ENCODE measurements around the gene LYRM4. TPM values are rescaled to one million over a fixed set of nuclear protein-coding genes. Genes with fewer than 3 reads are reported as not detected.
A peak's percentile ranks its signal among the peaks of the same experiment; 100 is the strongest.

The LYRM4 gene
- total RNA-seq, 1 donor = 16.6 TPM

- Histone ChIP-seq H3K9me3 (ENCODE audit: low read depth, low read length) (no peaks in the 10 kb centered on the region), H4K20me1 (ENCODE audit: insufficient read depth, low read length) (no peaks in the 10 kb centered on the region), H3K36me3 (ENCODE audit: insufficient read depth, low read length) (no peaks in the 10 kb centered on the region), H3K4me1 (ENCODE audit: insufficient read depth, low read length) (peaks cover 7% of the 10 kb centered on the region), H3K4me2 (ENCODE audit: insufficient read depth, low read length) (no peak overlapping the region), H3K4me3 (ENCODE audit: insufficient read depth, low read length) (no peak overlapping the region), H3K27ac (ENCODE audit: low read depth, low read length) (no peak overlapping the region), H3K79me2 (ENCODE audit: insufficient read depth, low read length) (no peaks in the 10 kb centered on the region), H3K27me3 (ENCODE audit: insufficient read depth, low read length) (no peaks in the 10 kb centered on the region), H2AFZ (ENCODE audit: low read length) (no peak overlapping the region)
- TF ChIP-seq CTCF (IDR thresholded peaks at IDR 0.05; ENCODE audit: extremely low read depth, low read depth, low read length) = no peak
- no peak for DNase-seq (ENCODE audit: insufficient read length, low spot score, missing footprints)
Measured at GRCh38 chr6:5120011-5120410, 140.7 kb downstream of the LYRM4 start.

DNA sequence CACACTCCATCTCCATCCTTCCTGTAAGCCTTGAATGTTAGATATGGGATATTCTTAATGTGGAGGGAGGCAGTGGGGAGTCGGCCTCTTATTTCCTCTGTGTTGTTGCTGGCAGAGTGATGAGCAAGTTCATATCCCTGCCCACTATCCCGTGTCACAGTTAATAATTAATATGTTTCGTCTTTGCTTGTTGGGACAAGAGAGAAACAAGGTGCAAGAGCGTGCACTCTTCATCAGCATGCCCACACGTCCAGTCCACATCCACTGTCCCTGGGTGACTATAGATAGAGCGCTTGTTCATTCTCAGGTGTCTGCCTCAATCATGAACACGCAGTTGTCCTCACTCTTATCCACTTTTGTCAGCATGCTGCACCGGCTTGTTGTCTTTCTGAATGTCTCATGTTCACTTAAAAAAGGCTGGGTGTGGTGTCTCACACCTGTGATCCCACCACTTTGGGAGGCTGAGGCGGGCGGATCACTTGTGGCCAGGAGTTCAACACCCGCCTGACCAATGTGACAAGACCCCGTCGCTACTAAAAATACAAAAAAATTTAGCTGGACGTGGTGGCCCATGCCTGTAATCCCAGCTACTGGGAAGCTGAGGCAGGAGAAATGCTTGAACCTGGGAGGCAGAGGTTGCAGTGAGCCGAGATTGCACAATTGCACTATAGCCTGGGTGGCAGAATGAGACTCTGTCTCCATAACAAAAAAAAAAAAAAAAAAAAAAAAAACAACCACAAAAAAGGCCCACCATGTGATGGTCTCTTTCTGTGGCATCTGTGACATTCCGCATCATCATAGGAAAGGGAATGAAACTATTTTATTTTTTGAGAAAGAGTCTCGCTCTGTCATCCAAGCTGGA lies 141.4 kb downstream of the LYRM4 start:
- H4K20me1 ChIP-seq (ENCODE audit: insufficient read depth, low read length) = no peaks in the 10 kb centered on the region
- TF ChIP-seq CTCF (IDR thresholded peaks at IDR 0.05; ENCODE audit: extremely low read depth, low read depth, low read length) = no peak
- no peaks in the 10 kb centered on the region for H3K9me3 ChIP-seq (ENCODE audit: low read depth, low read length)
- no peaks in the 10 kb centered on the region for H3K36me3 ChIP-seq (ENCODE audit: insufficient read depth, low read length)
- no peak overlapping the region for H3K4me2 ChIP-seq (ENCODE audit: insufficient read depth, low read length)
- H3K79me2 ChIP-seq (ENCODE audit: insufficient read depth, low read length) = no peaks in the 10 kb centered on the region
- no peak for DNase-seq (ENCODE audit: insufficient read length, low spot score, missing footprints)
- no peak overlapping the region for H3K27ac ChIP-seq (ENCODE audit: low read depth, low read length)
- no peaks in the 10 kb centered on the region for H3K27me3 ChIP-seq (ENCODE audit: insufficient read depth, low read length)
- H2AFZ ChIP-seq (ENCODE audit: low read length) = no peak overlapping the region
- no peaks in the 10 kb centered on the region for H3K4me1 ChIP-seq (ENCODE audit: insufficient read depth, low read length)
- no peak overlapping the region for H3K4me3 ChIP-seq (ENCODE audit: insufficient read depth, low read length)

GRCh38 chr6:5116243-5116991 lies 144.3 kb downstream of the LYRM4 start:
- Histone ChIP-seq H3K27me3 (ENCODE audit: insufficient read depth, low read length) (no peaks in the 10 kb centered on the region), H3K79me2 (ENCODE audit: insufficient read depth, low read length) (no peaks in the 10 kb centered on the region), H2AFZ (ENCODE audit: low read length) (no peak overlapping the region), H3K9me3 (ENCODE audit: low read depth, low read length) (no peaks in the 10 kb centered on the region), H3K27ac (ENCODE audit: low read depth, low read length) (no peak overlapping the region), H3K36me3 (ENCODE audit: insufficient read depth, low read length) (no peaks in the 10 kb centered on the region), H3K4me2 (ENCODE audit: insufficient read depth, low read length) (no peak overlapping the region), H4K20me1 (ENCODE audit: insufficient read depth, low read length) (peaks cover 6% of the 10 kb centered on the region), H3K4me3 (ENCODE audit: insufficient read depth, low read length) (no peak overlapping the region), H3K4me1 (ENCODE audit: insufficient read depth, low read length) (peaks cover 3% of the 10 kb centered on the region)
- TF ChIP-seq CTCF (IDR thresholded peaks at IDR 0.05; ENCODE audit: extremely low read depth, low read depth, low read length) = no peak
- no peak for DNase-seq (ENCODE audit: insufficient read length, low spot score, missing footprints)

- H3K79me2 ChIP-seq (ENCODE audit: insufficient read depth, low read length) = no peaks in the 10 kb centered on the region
- no peaks in the 10 kb centered on the region for H3K27me3 ChIP-seq (ENCODE audit: insufficient read depth, low read length)
- no peaks in the 10 kb centered on the region for H3K9me3 ChIP-seq (ENCODE audit: low read depth, low read length)
- no peaks in the 10 kb centered on the region for H3K36me3 ChIP-seq (ENCODE audit: insufficient read depth, low read length)
- peaks cover 3% of the 10 kb centered on the region for H3K4me1 ChIP-seq (ENCODE audit: insufficient read depth, low read length)
- H2AFZ ChIP-seq (ENCODE audit: low read length) = no peak overlapping the region
- peaks cover 6% of the 10 kb centered on the region for H4K20me1 ChIP-seq (ENCODE audit: insufficient read depth, low read length)
- TF ChIP-seq CTCF (IDR thresholded peaks at IDR 0.05; ENCODE audit: extremely low read depth, low read depth, low read length) = peak; percentile 51
- H3K27ac ChIP-seq (ENCODE audit: low read depth, low read length) = no peak overlapping the region
- no peak for DNase-seq (ENCODE audit: insufficient read length, low spot score, missing footprints)
- no peak overlapping the region for H3K4me3 ChIP-seq (ENCODE audit: insufficient read depth, low read length)
- no peak overlapping the region for H3K4me2 ChIP-seq (ENCODE audit: insufficient read depth, low read length)
Measured at GRCh38 chr6:5115168-5115567, 145.6 kb downstream of the LYRM4 start.
